ENCODE data around the gene KNG1. TPM values are rescaled to one million over a fixed set of nuclear protein-coding genes. Genes with fewer than 3 reads are reported as not detected.
A peak's percentile ranks its signal among the peaks of the same experiment; 100 is the strongest.

KNG1 gene
- total RNA-seq, 1 donor from 2014 or later = not detected

GRCh38 chr3:186779204-186779603, 62.0 kb downstream of the KNG1 start:
- Mint-ChIP-seq H3K27ac (ENCODE audit: unreplicated experiment) (peak overlapping the region; percentile 57), H3K36me3 (ENCODE audit: low read depth) (peaks cover 8% of the 10 kb centered on the region), H3K4me1 (peaks cover 18% of the 10 kb centered on the region), H3K9me3 (no peaks in the 10 kb centered on the region), H3K27me3 (ENCODE audit: low read depth) (peaks cover 8% of the 10 kb centered on the region), H3K4me3 (no peak overlapping the region)
- DNase-seq (ENCODE audit: low read depth, low spot score) = no peak
- TF ChIP-seq CTCF (conservative IDR thresholded peaks at IDR 0.05) = no peak

- H3K27me3 Mint-ChIP-seq (ENCODE audit: low read depth) = peaks cover 15% of the 10 kb centered on the region
- DNase-seq (ENCODE audit: low read depth, low spot score) = no peak
- TF ChIP-seq CTCF (conservative IDR thresholded peaks at IDR 0.05) = no peak
- H3K27ac Mint-ChIP-seq (ENCODE audit: unreplicated experiment) = peak overlapping the region; percentile 100
- peak overlapping the region; percentile 99 for H3K4me3 Mint-ChIP-seq
- no peaks in the 10 kb centered on the region for H3K9me3 Mint-ChIP-seq
- peaks cover 34% of the 10 kb centered on the region for H3K36me3 Mint-ChIP-seq (ENCODE audit: low read depth)
- peaks cover 48% of the 10 kb centered on the region for H3K4me1 Mint-ChIP-seq
These were observed 65.4 kb downstream of the KNG1 start for GRCh38 chr3:186782542-186783057.

GRCh38 chr3:186783058-186783730, 66.0 kb downstream of the KNG1 start, which contains the start of gene EIF4A2:
Gene EIF4A2, plus strand, starts transcription at chr3:186783577. Its CDS starts 34 bp downstream, at chr3:186783611.
- no peaks in the 10 kb centered on the region for H3K9me3 Mint-ChIP-seq
- peaks cover 54% of the 10 kb centered on the region for H3K4me1 Mint-ChIP-seq
- H3K27me3 Mint-ChIP-seq (ENCODE audit: low read depth) = peaks cover 15% of the 10 kb centered on the region
- peak within 1 kb of the TSS; percentile 100 for H3K27ac Mint-ChIP-seq (ENCODE audit: unreplicated experiment)
- peak; percentile 83 for DNase-seq (ENCODE audit: low read depth, low spot score)
- TF ChIP-seq CTCF (conservative IDR thresholded peaks at IDR 0.05) = no peak
- peak within 1 kb of the TSS; percentile 99 for H3K4me3 Mint-ChIP-seq
- H3K36me3 Mint-ChIP-seq (ENCODE audit: low read depth) = peaks cover 40% of the 10 kb centered on the region

- TF ChIP-seq CTCF (conservative IDR thresholded peaks at IDR 0.05) = no peak
- Mint-ChIP-seq H3K27ac (ENCODE audit: unreplicated experiment) (peak overlapping the region; percentile 100), H3K9me3 (no peaks in the 10 kb centered on the region), H3K4me1 (peaks cover 60% of the 10 kb centered on the region), H3K4me3 (peak overlapping the region; percentile 99), H3K27me3 (ENCODE audit: low read depth) (peaks cover 15% of the 10 kb centered on the region), H3K36me3 (ENCODE audit: low read depth) (peaks cover 47% of the 10 kb centered on the region)
- DNase-seq (ENCODE audit: low read depth, low spot score) = peak; percentile 70
These were observed 66.8 kb downstream of the KNG1 start for GRCh38 chr3:186783731-186784515.

GRCh38 chr3:186784820-186785494, 67.8 kb downstream of the KNG1 start:
- peaks cover 15% of the 10 kb centered on the region for H3K27me3 Mint-ChIP-seq (ENCODE audit: low read depth)
- peak overlapping the region; percentile 99 for H3K4me3 Mint-ChIP-seq
- H3K36me3 Mint-ChIP-seq (ENCODE audit: low read depth) = peaks cover 53% of the 10 kb centered on the region
- DNase-seq (ENCODE audit: low read depth, low spot score) = no peak
- H3K4me1 Mint-ChIP-seq = peaks cover 64% of the 10 kb centered on the region
- H3K27ac Mint-ChIP-seq (ENCODE audit: unreplicated experiment) = peak overlapping the region; percentile 100
- no peaks in the 10 kb centered on the region for H3K9me3 Mint-ChIP-seq
- TF ChIP-seq CTCF (conservative IDR thresholded peaks at IDR 0.05) = no peak
